HG03064 (cell line): ENCODE data around the gene MEX3A.
"Not testable (repeated sequence)": the region's sequence is repeated elsewhere in the genome, so short reads cannot be mapped to it uniquely, and the experiment has no call there.

Experiments
- ATAC-seq: cut with Tn5 transposase; IDR thresholded peaks from one replicate; pipeline ENCODE4 v1.9.1; 2021; ENCODE audit warnings: low read depth; ENCODE audit not compliant: unreplicated experiment

The MEX3A gene

GRCh38 chr1:156082309-156083091 lies at the start of gene MEX3A:
TSS of gene MEX3A (minus strand) at chr1:156082465. CDS start at chr1:156081998, 467 bp downstream.
- no peak for ATAC-seq

GRCh38 chr1:156130578-156130942 lies 48.3 kb upstream of the MEX3A start:
- ATAC-seq, result no peak

- no peak for ATAC-seq
These were observed 47.7 kb upstream of the MEX3A start for GRCh38 chr1:156129687-156130577.

GRCh38 chr1:156128654-156129597 lies 46.7 kb upstream of the MEX3A start:
- no peak for ATAC-seq

GRCh38 chr1:156128308-156128653 lies 46.0 kb upstream of the MEX3A start:
- ATAC-seq, result no peak

- no peak for ATAC-seq
These were observed 44.6 kb upstream of the MEX3A start for GRCh38 chr1:156126630-156127534.

GRCh38 chr1:156126043-156126629 lies 43.9 kb upstream of the MEX3A start:
- ATAC-seq, result no peak

GRCh38 chr1:156125544-156125943 lies 43.3 kb upstream of the MEX3A start:
- not testable (repeated sequence) for ATAC-seq

- no peak for ATAC-seq
These were observed 42.6 kb upstream of the MEX3A start for GRCh38 chr1:156124557-156125483.

GRCh38 chr1:156123356-156124196 lies 41.3 kb upstream of the MEX3A start:
- ATAC-seq, result no peak

GRCh38 chr1:156122519-156123355 lies 40.5 kb upstream of the MEX3A start:
- ATAC-seq, result no peak

GRCh38 chr1:156122086-156122485 lies 39.8 kb upstream of the MEX3A start:
- ATAC-seq, result no peak

- ATAC-seq, result no peak
These were observed 39.2 kb upstream of the MEX3A start for GRCh38 chr1:156121457-156121856.

GRCh38 chr1:156121005-156121404 lies 38.7 kb upstream of the MEX3A start:
- not testable (repeated sequence) for ATAC-seq

- no peak for ATAC-seq
These were observed 38.1 kb upstream of the MEX3A start for GRCh38 chr1:156120318-156120717.

GRCh38 chr1:156119503-156120209 lies 37.4 kb upstream of the MEX3A start:
- no peak for ATAC-seq
